Activated naive CD4-positive, alpha-beta T cell treated with anti-CD3 and anti-CD28 coated beads, Interleukin-2, amount 50 U/mL, for 16 hours (primary cell): ENCODE results near the gene GZMA.

Experiments
- DNase-seq: peaks from one replicate; pipeline ENCODE4 v3.0.0-alpha.2; 2020

Gene GZMA

GRCh38 chr5:55113327-55113726 is 10.9 kb downstream of the GZMA start:
- DNase-seq = no peak

GRCh38 chr5:55114061-55114460 is 11.6 kb downstream of the GZMA start:
- DNase-seq = no peak

- no peak for DNase-seq
Observed at GRCh38 chr5:55123365-55123764, 20.9 kb downstream of the GZMA start.

- no peak for DNase-seq
Observed at GRCh38 chr5:55134053-55134722, 31.7 kb downstream of the GZMA start.

GRCh38 chr5:55136521-55136920 is 34.1 kb downstream of the GZMA start:
- no peak for DNase-seq

- DNase-seq = no peak
Observed at GRCh38 chr5:55140908-55141665, 38.6 kb downstream of the GZMA start.

GRCh38 chr5:55141945-55142690 is 39.7 kb downstream of the GZMA start:
- no peak for DNase-seq

- DNase-seq = no peak
Observed at GRCh38 chr5:55143624-55144023, 41.2 kb downstream of the GZMA start.

- DNase-seq = no peak
Observed at GRCh38 chr5:55146080-55146479, 43.6 kb downstream of the GZMA start.

GRCh38 chr5:55146543-55147151 is 44.2 kb downstream of the GZMA start:
- peak; percentile 76 for DNase-seq

- no peak for DNase-seq
Observed at GRCh38 chr5:55149308-55149795, 46.9 kb downstream of the GZMA start.

- no peak for DNase-seq
Observed at GRCh38 chr5:55151923-55152842, 49.7 kb downstream of the GZMA start.

- no peak for DNase-seq
Observed at GRCh38 chr5:55154873-55155272, 52.4 kb downstream of the GZMA start.
